RWPE2 (cell line): ENCODE results near the gene WDR19.

ENCODE experiments used
- ATAC-seq: fragments of 200-7000 bp; cut with Tn5 transposase; 3 replicates; pipeline ENCODE4 v1.9.1; 2021; ENCODE audit warnings: low read depth
- DNase-seq: peaks from one replicate; pipeline ENCODE4 v3.0.0-alpha.2; 2020; ENCODE audit warnings: low spot score
- H3K27ac ChIP-seq: fragments of 450-650 bp; 2 replicates; pipeline ENCODE4 v1.5.1; 2017; ENCODE audit warnings: mild to moderate bottlenecking; ENCODE audit not compliant: poor library complexity, severe bottlenecking
- H3K27me3 ChIP-seq: fragments of 250-450 bp; sonication (Bioruptor Pico); 2 replicates; pipeline ENCODE4 v1.5.1; 2021; ENCODE audit warnings: mild to moderate bottlenecking, moderate library complexity; ENCODE audit not compliant: insufficient read depth, poor library complexity, severe bottlenecking
- H3K36me3 ChIP-seq: fragments of 250-450 bp; sonication (Bioruptor Pico); 2 replicates; pipeline ENCODE4 v1.5.1; 2020; ENCODE audit warnings: low read depth, mild to moderate bottlenecking, moderate library complexity
- H3K4me1 ChIP-seq: fragments of 250-450 bp; sonication (Bioruptor Pico); 2 replicates; pipeline ENCODE4 v1.5.1; 2021; ENCODE audit warnings: mild to moderate bottlenecking, moderate library complexity; ENCODE audit not compliant: insufficient read depth, poor library complexity, severe bottlenecking
- H3K4me3 ChIP-seq: fragments of 250-450 bp; sonication (Bioruptor Pico); 2 replicates; pipeline ENCODE4 v1.5.1; 2021; ENCODE audit warnings: mild to moderate bottlenecking, moderate library complexity; ENCODE audit not compliant: severe bottlenecking
- H3K9me3 ChIP-seq: fragments of 250-450 bp; sonication (Bioruptor Pico); 2 replicates; pipeline ENCODE4 v1.5.1; 2021; ENCODE audit warnings: mild to moderate bottlenecking, moderate library complexity; ENCODE audit not compliant: severe bottlenecking
- TF ChIP-seq, protein P1 (sequence below): fragments of 450-650 bp; IDR thresholded peaks from one replicate; pipeline ENCODE4 v1.5.1; 2017; ENCODE audit warnings: mild to moderate bottlenecking, moderate library complexity; ENCODE audit not compliant: poor library complexity, severe bottlenecking

Gene WDR19

GRCh38 chr4:39154009-39154408, 28.3 kb upstream of the WDR19 start:
- TF ChIP-seq, protein P1, sequence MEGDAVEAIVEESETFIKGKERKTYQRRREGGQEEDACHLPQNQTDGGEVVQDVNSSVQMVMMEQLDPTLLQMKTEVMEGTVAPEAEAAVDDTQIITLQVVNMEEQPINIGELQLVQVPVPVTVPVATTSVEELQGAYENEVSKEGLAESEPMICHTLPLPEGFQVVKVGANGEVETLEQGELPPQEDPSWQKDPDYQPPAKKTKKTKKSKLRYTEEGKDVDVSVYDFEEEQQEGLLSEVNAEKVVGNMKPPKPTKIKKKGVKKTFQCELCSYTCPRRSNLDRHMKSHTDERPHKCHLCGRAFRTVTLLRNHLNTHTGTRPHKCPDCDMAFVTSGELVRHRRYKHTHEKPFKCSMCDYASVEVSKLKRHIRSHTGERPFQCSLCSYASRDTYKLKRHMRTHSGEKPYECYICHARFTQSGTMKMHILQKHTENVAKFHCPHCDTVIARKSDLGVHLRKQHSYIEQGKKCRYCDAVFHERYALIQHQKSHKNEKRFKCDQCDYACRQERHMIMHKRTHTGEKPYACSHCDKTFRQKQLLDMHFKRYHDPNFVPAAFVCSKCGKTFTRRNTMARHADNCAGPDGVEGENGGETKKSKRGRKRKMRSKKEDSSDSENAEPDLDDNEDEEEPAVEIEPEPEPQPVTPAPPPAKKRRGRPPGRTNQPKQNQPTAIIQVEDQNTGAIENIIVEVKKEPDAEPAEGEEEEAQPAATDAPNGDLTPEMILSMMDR = no peak
- H3K27ac ChIP-seq = no peak overlapping the region
- H3K27me3 ChIP-seq = no peaks in the 10 kb centered on the region
- no peak for DNase-seq
- no peaks in the 10 kb centered on the region for H3K9me3 ChIP-seq
- H3K4me3 ChIP-seq = no peak overlapping the region
- H3K36me3 ChIP-seq = no peaks in the 10 kb centered on the region
- no peak for ATAC-seq
- peaks cover 5% of the 10 kb centered on the region for H3K4me1 ChIP-seq

DNA sequence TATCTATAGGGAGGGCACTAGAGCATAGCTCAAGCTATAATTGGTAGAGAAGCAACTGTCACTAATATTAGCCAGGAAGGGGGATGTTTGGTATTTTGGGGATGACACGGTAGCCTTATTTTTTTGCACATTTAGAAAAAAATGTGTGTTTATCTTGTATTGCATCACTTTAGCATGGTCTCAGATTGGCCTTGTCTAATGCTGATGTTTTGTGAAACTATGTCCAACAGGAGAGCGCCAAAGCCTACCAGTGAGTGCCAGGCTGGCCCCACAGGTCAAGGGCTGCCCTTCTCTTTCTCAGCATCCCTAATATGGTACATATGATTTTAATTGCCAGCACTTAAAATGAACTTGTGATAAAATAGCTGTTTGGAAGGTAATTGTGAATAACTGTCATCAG, 24.8 kb upstream of the WDR19 start:
- Histone ChIP-seq H3K36me3 (no peaks in the 10 kb centered on the region), H3K27me3 (no peaks in the 10 kb centered on the region)
- no peak for ATAC-seq

DNA sequence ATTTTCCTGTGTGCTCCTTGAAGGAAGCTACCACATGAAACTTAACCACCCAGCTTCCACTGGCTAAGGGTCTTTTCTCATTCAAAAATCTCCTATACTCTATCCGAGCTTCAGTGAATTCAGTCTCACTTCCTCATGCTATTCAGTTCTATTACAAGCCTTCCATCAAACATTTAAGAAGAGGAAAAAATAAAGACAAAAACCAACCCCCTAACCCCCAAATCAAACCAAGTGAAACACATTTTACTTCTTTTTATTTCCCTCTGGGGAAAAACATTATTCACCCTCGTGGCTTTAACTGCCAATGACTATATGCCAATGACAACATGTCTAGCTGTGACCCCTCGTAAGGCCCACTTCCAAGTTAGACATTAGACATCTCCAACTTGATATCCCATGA, 16.2 kb upstream of the WDR19 start:
- Histone ChIP-seq H3K9me3 (no peaks in the 10 kb centered on the region), H3K4me1 (no peaks in the 10 kb centered on the region), H3K36me3 (no peaks in the 10 kb centered on the region), H3K27ac (no peak overlapping the region), H3K27me3 (no peaks in the 10 kb centered on the region), H3K4me3 (no peak overlapping the region)
- DNase-seq = no peak
- TF ChIP-seq, protein P1 = no peak
- no peak for ATAC-seq

More for the DNA sequence above, 24.8 kb upstream of the WDR19 start:
- TF ChIP-seq, protein P1 = no peak
- no peak for DNase-seq
- Histone ChIP-seq H3K27ac (no peak overlapping the region), H3K4me1 (no peaks in the 10 kb centered on the region), H3K9me3 (no peaks in the 10 kb centered on the region), H3K4me3 (no peak overlapping the region)

DNA sequence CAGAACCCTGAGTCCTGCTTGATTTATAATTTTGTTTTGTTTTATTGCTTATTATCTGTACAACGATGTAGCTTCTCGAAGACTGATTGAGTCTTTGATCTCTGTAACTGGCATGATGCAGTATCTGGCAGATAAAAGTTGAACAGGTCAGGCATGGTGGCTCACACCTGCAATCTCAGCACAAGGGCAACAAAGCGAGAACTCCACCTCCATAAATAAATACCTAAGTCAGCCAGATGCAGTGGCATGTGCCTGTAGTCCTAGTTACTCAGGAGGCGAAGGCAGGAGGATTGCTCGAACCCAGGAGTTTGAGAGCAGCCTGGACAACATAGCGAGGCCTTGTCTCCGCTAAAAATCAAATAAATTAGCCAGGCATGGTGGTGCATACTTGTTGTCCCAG, 15.7 kb upstream of the WDR19 start:
- Histone ChIP-seq H3K4me1 (no peaks in the 10 kb centered on the region), H3K36me3 (no peaks in the 10 kb centered on the region), H3K27ac (no peak overlapping the region), H3K4me3 (no peak overlapping the region), H3K9me3 (no peaks in the 10 kb centered on the region), H3K27me3 (no peaks in the 10 kb centered on the region)
- ATAC-seq = no peak
- no peak for DNase-seq
- TF ChIP-seq, protein P1 = no peak

GRCh38 chr4:39169426-39169825, 12.9 kb upstream of the WDR19 start:
- Histone ChIP-seq H3K27me3 (no peaks in the 10 kb centered on the region), H3K27ac (no peak overlapping the region), H3K36me3 (no peaks in the 10 kb centered on the region), H3K4me3 (no peak overlapping the region), H3K9me3 (no peaks in the 10 kb centered on the region), H3K4me1 (no peaks in the 10 kb centered on the region)
- TF ChIP-seq, protein P1 = no peak
- DNase-seq (no peak), ATAC-seq (no peak)
